Adrenal gland (tissue), 12 donors: ENCODE measurements around the gene RIPK1. TPM values are rescaled to one million over a fixed set of nuclear protein-coding genes. Genes with fewer than 3 reads are reported as not detected.
A peak's percentile ranks its signal among the peaks of the same experiment; 100 is the strongest.

Experiments
- DNase-seq, 7 donors: peaks; one replicate each; pipeline ENCODE4 v3.0.0-alpha.2; 2019 to 2020
- H3K27ac ChIP-seq, 5 donors: fragments of 200-600 bp; sonication (generic) in 4 of 5; 1 replicate in 3 of 5; 2 replicates in 2 of 5; pipeline versions ENCODE4 v1.5.1 to v1.8.0; 2016 to 2020; ENCODE audit warnings: mild to moderate bottlenecking in 1 of 5
- H3K27me3 ChIP-seq: fragments of 200-600 bp; 2 replicates; pipeline ENCODE4 v1.8.0; 2021
- H3K36me3 ChIP-seq, 2 donors: fragments of 200-600 bp; replicated peaks in 1 of 2; 1 replicate in 1 of 2; 2 replicates in 1 of 2; pipeline versions ENCODE4 v1.5.1 to v1.8.0; 2018 to 2022
- H3K4me1 ChIP-seq, 2 donors: fragments of 200-600 bp; replicated peaks in 1 of 2; 1 replicate in 1 of 2; 2 replicates in 1 of 2; pipeline versions ENCODE4 v1.5.1 to v1.8.0; 2018 to 2021
- H3K4me3 ChIP-seq, 4 donors: fragments of 200-600 bp; sonication (generic) in 3 of 4; one replicate each; pipeline ENCODE4 v1.5.1; 2016 to 2018
- H3K9me3 ChIP-seq, 3 donors: fragments of 200-600 bp; sonication (generic) in 1 of 3; replicated peaks in 1 of 3; 1 replicate in 2 of 3; 2 replicates in 1 of 3; pipeline versions ENCODE4 v1.5.1 to v1.8.0; 2016 to 2021
- POLR2A ChIP-seq, 2 donors: fragments of 450-650 bp; IDR thresholded peaks; one replicate each; pipeline ENCODE4 v1.6.1; 2017; ENCODE audit warnings: antibody characterized with exemption in 2 of 2, mild to moderate bottlenecking in 2 of 2, moderate library complexity in 1 of 2
- WGBS, 4 donors: extraction: QIAGEN DNeasy Blood & Tissue Kit in 2 of 4; methylation state at CpG; one replicate each; pipeline versions ENCODE4 v1.1.5 to v1.1.7; 2013 to 2017; 5-methylcytosine and 5-hydroxymethylcytosine counted together
- intact Hi-C, 2 donors: fragments of 100-400 bp; cut with DNase I; formaldehyde crosslinking; loops; one replicate each; pipeline versions ENCODE4 v1.14.1 to v1.15.0; 2022 to 2023
- polyA plus RNA-seq, 3 donors: library from polyadenylated mRNA; stranded (reverse); fragments of 200-250 nt in 2 of 3; fragments of 350-450 nt in 1 of 3; fragmentation: Illumina TruSeq in 1 of 3; extraction: RNeasy Lipid Tissue Mini Kit (QIAGEN cat#74804) in 1 of 3; gene quantifications; one replicate each; pipeline ENCODE4 v1.2.3, GENCODE V29; 2013 to 2014
- total RNA-seq, 9 donors: library from RNA; depleted of rRNA in 4 of 9; stranded (reverse); fragments of >200 nt in 4 of 9; fragments of 120-200 nt in 1 of 9; fragmentation: NEBNext Ultra II Directional in 1 of 9; extraction: Animal tissue kit (Norgen Biotek cat#: 25700) in 1 of 9; gene quantifications; one replicate each; pipeline versions ENCODE4 v1.1.0 to v1.2.4, GENCODE V29; 2013 to 2023
- TF ChIP-seq, protein P1 (sequence below), 6 experiments: fragments of 450-650 bp in 4 of 6; fragments of 200-600 bp in 2 of 6; sonication (generic) in 1 of 6; IDR thresholded peaks; 1 replicate in 5 of 6; 2 replicates in 1 of 6; pipeline versions ENCODE4 v1.5.1 to v1.8.0; 2016 to 2021; ENCODE audit warnings: antibody characterized with exemption in 6 of 6, mild to moderate bottlenecking in 2 of 6, moderate library complexity in 1 of 6
- donor health status: healthy with polysubstance abuse.
- donor health status: Bipolar disorder and iron deficiency.
- donor health status: DM: yes; HTN: yes; CAD: no.
- donor health status: DM: no; HTN: no; CAD: no.
- donor health status: DM: no; HTN: no; CAD: no.
- donor health status: DM: yes; HTN: yes; CAD: no.

RIPK1 gene
- total and polyA plus RNA-seq, 12 donors, result 15.7 to 21.7 (median 20.3) TPM

DNA sequence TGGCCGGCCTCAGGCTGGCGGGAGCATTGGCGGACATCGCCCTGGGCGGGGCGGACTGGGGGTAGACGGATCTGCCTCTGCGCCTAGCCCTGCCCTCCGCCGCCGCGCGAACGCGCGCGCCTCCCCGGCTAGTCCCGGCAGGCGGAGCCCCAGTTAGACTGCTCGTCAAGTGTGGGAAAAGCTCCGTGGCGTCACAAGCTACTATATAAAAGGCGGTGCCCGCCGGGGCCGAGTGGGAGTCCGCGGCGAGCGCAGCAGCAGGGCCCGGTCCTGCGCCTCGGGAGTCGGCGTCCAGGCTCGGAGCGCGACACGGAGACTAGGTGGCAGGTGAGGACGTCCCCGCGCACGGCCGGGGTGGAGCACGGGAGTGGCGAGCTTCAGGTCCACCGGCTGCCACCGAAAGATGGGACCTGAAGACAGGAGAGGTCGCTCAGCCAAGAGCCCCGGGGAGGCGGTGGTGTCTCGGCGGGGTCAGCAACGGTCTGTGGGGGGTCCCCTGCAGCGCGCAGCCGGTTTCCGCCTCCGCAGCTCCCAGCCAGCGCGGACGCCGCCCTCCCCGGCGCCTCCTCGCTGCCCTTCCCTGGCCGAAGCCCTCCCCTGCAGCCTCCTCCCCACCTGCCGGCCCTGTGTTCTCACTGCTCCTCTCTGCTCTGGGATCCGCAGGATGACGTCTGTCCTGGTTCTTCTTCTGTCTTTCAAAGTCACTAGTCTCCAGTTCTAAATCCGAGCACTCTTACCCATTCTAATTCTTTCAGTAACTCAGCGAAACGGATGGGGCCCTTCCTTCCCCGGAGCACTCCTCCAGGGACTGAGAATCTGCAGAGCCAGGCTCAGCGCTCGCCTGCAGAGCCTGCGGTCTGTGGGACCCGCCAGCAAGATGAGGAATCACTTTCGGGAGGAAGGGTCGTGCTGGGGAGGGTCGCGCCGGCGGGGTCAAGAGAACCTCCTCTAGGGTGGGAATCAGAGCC lies 4.3 kb upstream of the RIPK1 start:
- no peaks in the 10 kb centered on the region for H3K27me3 ChIP-seq
- no peaks in the 10 kb centered on the region for H3K36me3 ChIP-seq
- no peaks in the 10 kb centered on the region for H3K9me3 ChIP-seq
- DNase-seq, result peak; percentile 94 to 98 (median 96)
- peak overlapping the region; percentile 57 to 74 (median 68) for H3K4me3 ChIP-seq
- TF ChIP-seq, protein P1, sequence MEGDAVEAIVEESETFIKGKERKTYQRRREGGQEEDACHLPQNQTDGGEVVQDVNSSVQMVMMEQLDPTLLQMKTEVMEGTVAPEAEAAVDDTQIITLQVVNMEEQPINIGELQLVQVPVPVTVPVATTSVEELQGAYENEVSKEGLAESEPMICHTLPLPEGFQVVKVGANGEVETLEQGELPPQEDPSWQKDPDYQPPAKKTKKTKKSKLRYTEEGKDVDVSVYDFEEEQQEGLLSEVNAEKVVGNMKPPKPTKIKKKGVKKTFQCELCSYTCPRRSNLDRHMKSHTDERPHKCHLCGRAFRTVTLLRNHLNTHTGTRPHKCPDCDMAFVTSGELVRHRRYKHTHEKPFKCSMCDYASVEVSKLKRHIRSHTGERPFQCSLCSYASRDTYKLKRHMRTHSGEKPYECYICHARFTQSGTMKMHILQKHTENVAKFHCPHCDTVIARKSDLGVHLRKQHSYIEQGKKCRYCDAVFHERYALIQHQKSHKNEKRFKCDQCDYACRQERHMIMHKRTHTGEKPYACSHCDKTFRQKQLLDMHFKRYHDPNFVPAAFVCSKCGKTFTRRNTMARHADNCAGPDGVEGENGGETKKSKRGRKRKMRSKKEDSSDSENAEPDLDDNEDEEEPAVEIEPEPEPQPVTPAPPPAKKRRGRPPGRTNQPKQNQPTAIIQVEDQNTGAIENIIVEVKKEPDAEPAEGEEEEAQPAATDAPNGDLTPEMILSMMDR (IDR thresholded peaks at IDR 0.05), result peak in 1 of 6 experiments; percentile 16
- TF ChIP-seq POLR2A (IDR thresholded peaks at IDR 0.05), result peak; percentile 95 to 98
- peak overlapping the region; percentile 53 to 92 (median 87) for H3K27ac ChIP-seq
- peaks cover 0 to 9% of the 10 kb centered on the region in 2 donors for H3K4me1 ChIP-seq
- intact Hi-C loops, result no loop called here
- WGBS, 4 donors, result 0 to 2% (median 1%) methylated on average over 23 to 85 of the region's 85 CpGs

- H3K36me3 ChIP-seq, result no peaks in the 10 kb centered on the region
- peak in 1 of 7 donors; percentile 25 for DNase-seq
- no peaks in the 10 kb centered on the region for H3K9me3 ChIP-seq
- no peak overlapping the region for H3K4me3 ChIP-seq
- WGBS, 4 donors, result 88 to 94% (median 91%) methylated on average over 2 of the region's 2 CpGs
- TF ChIP-seq, protein P1 (IDR thresholded peaks at IDR 0.05), result no peak
- TF ChIP-seq POLR2A (IDR thresholded peaks at IDR 0.05), result no peak
- intact Hi-C loops, result no loop called here
- H3K27me3 ChIP-seq, result no peaks in the 10 kb centered on the region
- peaks cover 18 to 39% of the 10 kb centered on the region in 2 donors for H3K4me1 ChIP-seq
- no peak overlapping the region for H3K27ac ChIP-seq
Observed at GRCh38 chr6:3071568-3071967, 3.3 kb downstream of the RIPK1 start.

DNA sequence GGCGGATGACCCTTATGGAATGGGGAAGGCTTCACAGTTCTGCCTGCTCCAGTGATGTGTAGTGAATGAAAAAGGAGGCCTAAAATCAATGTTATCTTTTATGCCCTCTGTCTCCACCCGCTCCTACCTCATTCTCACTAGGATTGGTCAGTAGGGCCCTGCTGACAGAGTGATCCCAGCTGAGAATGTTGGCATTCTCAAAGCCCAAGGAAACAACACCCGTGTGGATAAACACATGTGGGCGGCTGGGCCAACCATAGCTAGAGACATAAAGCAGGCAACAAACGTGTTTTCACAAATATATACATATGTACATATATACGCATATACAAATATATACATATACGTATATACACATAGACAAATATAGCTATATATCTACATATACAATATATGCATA lies 4.5 kb downstream of the RIPK1 start:
- peaks cover 18 to 32% of the 10 kb centered on the region in 2 donors for H3K4me1 ChIP-seq
- no peak overlapping the region for H3K27ac ChIP-seq
- peak in 1 of 7 donors; percentile 41 for DNase-seq
- no peaks in the 10 kb centered on the region for H3K27me3 ChIP-seq
- intact Hi-C loops, result no loop called here
- H3K36me3 ChIP-seq, result peaks cover 0 to 9% of the 10 kb centered on the region in 2 donors
- H3K9me3 ChIP-seq, result no peaks in the 10 kb centered on the region
- WGBS, 4 donors, result 75 to 89% (median 80%) methylated on average over 7 of the region's 7 CpGs
- no peak for TF ChIP-seq POLR2A (IDR thresholded peaks at IDR 0.05)
- TF ChIP-seq, protein P1 (IDR thresholded peaks at IDR 0.05), result no peak
- H3K4me3 ChIP-seq, result no peak overlapping the region

DNA sequence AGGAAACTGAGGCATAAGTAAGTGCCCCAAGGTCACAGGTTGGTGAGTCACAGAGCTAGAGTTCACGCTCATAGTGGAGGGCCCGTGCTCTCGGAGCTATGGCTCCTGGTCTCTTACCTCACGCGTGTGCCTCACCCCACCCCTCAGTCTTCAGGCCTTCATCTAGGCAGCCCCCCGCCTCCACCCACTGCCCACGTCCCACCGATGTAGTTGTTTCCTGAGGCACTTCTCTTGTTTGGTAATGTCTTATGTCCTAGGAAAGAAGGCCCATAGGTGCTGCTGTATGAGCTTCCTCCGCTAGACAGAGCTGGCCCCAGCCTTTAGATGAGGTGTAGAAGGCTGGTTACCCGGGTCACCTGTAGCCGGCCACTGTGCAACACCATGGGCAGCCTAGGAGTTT lies 5.1 kb downstream of the RIPK1 start:
- no peaks in the 10 kb centered on the region for H3K27me3 ChIP-seq
- peak in 1 of 7 donors; percentile 51 for DNase-seq
- no peak for TF ChIP-seq POLR2A (IDR thresholded peaks at IDR 0.05)
- TF ChIP-seq, protein P1 (IDR thresholded peaks at IDR 0.05), result no peak
- intact Hi-C loops, result no loop called here
- H3K4me1 ChIP-seq, result peaks cover 18 to 30% of the 10 kb centered on the region in 2 donors
- no peaks in the 10 kb centered on the region for H3K9me3 ChIP-seq
- H3K27ac ChIP-seq, result no peak overlapping the region
- no peak overlapping the region for H3K4me3 ChIP-seq
- 87 to 95% (median 91%) methylated on average over 10 to 11 of the region's 11 CpGs for WGBS, 4 donors
- peaks cover 0 to 15% of the 10 kb centered on the region in 2 donors for H3K36me3 ChIP-seq
